SH-SY5Y (cell line): Measurements from ENCODE around the gene DNAI4.

Experiments
- GATA2 ChIP-seq: IDR thresholded peaks from 2 replicates; pipeline ENCODE4 v1.6.1; 2011; ENCODE audit warnings: mild to moderate bottlenecking, low read depth, low read length
- GATA3 ChIP-seq: IDR thresholded peaks from 2 replicates; pipeline ENCODE4 v1.6.1; 2011; ENCODE audit warnings: low read depth, mild to moderate bottlenecking, low read length, moderate library complexity

The DNAI4 gene

GRCh38 chr1:66767626-66768025, 157.0 kb downstream of the DNAI4 start:
- TF ChIP-seq GATA2 (no peak), GATA3 (no peak)

DNA sequence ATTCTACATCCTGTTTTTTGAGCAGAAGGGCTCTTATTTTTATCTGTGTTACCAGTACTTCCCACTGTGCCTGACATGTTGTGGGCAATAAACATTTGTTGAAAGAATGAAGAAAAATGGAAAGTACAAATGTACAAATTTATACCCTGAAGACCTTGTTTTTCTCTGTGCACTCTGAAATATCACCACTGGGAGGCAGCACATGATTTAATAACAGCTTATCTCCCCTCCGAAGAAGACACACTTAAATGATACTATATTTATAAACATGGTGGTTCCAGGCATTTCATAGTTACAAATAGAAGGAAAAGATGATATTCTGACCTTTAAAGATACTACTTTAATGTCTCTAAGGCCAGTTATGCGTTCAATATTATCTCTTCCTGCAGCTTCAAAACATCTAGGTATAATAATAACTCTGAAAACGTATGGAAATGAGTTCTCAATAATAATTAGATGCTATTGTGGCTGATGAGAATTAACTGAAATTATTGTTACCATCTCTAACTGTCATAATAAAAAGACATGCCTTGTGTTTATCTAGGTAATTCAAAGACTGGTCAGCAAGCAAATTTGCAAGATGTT, 159.6 kb downstream of the DNAI4 start:
- TF ChIP-seq GATA3, result no peak
- no peak for TF ChIP-seq GATA2
